K562 (cell line): ENCODE results near the gene CRY2. TPM values are rescaled to one million over a fixed set of nuclear protein-coding genes. Genes with fewer than 3 reads are reported as not detected.
A peak's percentile ranks its signal among the peaks of the same experiment; 100 is the strongest.

Experiments
- CAMTA2 ChIP-seq: fragments of 250-450 bp; sonication (Bioruptor Pico); conservative IDR thresholded peaks from 2 replicates; pipeline ENCODE4 v1.5.1; 2022
- CBX3 ChIP-seq, 2 experiments: IDR thresholded peaks; 1 replicate in 1 of 2; 2 replicates in 1 of 2; pipeline ENCODE4 v1.6.1; 2012; ENCODE audit warnings: inconsistent platforms in 2 of 2, low read length in 2 of 2, borderline replicate concordance in 1 of 2, control low read depth in 1 of 2
- FOXO4 ChIP-seq: fragments of 450-650 bp; formaldehyde crosslinking; IDR thresholded peaks from 2 replicates; pipeline ENCODE4 v1.4.0; 2020; ENCODE audit warnings: mild to moderate bottlenecking, moderate library complexity
- MGA ChIP-seq: fragments of 450-650 bp; IDR thresholded peaks from 2 replicates; pipeline ENCODE4 v1.6.1; 2016; ENCODE audit warnings: mild to moderate bottlenecking, moderate library complexity
- POLR2AphosphoS2 ChIP-seq: IDR thresholded peaks from 2 replicates; pipeline ENCODE4 v1.6.1; 2012; ENCODE audit warnings: low read length, improper control_type of control experiment
- POLR2AphosphoS5 ChIP-seq: IDR thresholded peaks from 2 replicates; pipeline ENCODE4 v1.6.1; 2011; ENCODE audit warnings: mild to moderate bottlenecking, low read depth, low read length, moderate library complexity; ENCODE audit not compliant: control insufficient read depth, insufficient read depth
- TAL1 ChIP-seq: fragments of 450-650 bp; IDR thresholded peaks from 2 replicates; pipeline ENCODE4 v1.6.1; 2016; ENCODE audit warnings: mild to moderate bottlenecking
- ZBTB34 ChIP-seq: fragments of 250-450 bp; sonication (Bioruptor Pico); IDR thresholded peaks from 2 replicates; pipeline ENCODE4 v1.8.0; 2021; ENCODE audit warnings: mild to moderate bottlenecking, moderate library complexity
- ZNF398 ChIP-seq: fragments of 250-450 bp; sonication (Bioruptor Pico); IDR thresholded peaks from 2 replicates; pipeline ENCODE4 v1.8.0; 2021; ENCODE audit warnings: moderate library complexity, mild to moderate bottlenecking, inconsistent platforms
- polyA plus RNA-seq, 8 experiments: library from polyadenylated mRNA; depleted of rRNA in 4 of 8; stranded (reverse) in 5 of 8; unstranded in 3 of 8; fragments of >200 nt; fragmentation: Nextera tagmentation in 2 of 8; fragmentation: Illumina TruSeq in 1 of 8; extraction: Ambion mirVana in 2 of 8; extraction: Trizol in 1 of 8; gene quantifications; 2 replicates each; pipeline versions ENCODE4 v1.2.1 to v1.2.3, GENCODE V29; 2011 to 2014; ENCODE audit warnings: inconsistent platforms in 1 of 8, missing spikeins in 1 of 8
- total RNA-seq, 7 experiments: library from RNA; depleted of rRNA in 6 of 7; stranded (reverse); fragments of >200 nt in 6 of 7; fragmentation: Illumina TruSeq in 2 of 7; extraction: Trizol in 2 of 7; gene quantifications; 2 replicates each; pipeline versions ENCODE4 v1.2.1 to v1.2.3, GENCODE V29; 2011 to 2021; ENCODE audit warnings: low replicate concordance in 1 of 7

Gene CRY2
- total and polyA plus RNA-seq, 9 of the 15 experiments (the other 6 are each of a cell fraction or from before 2014, with no cell fraction given): 2.3 to 23.9 (median 14.8) TPM

GRCh38 chr11:45846974-45847910, at the start of gene CRY2 (continued):
- TF ChIP-seq MGA: peak; percentile 90
- no peak; a peak in 1 of 3 replicates for TF ChIP-seq CBX3 (IDR thresholded peaks at IDR 0.05; ENCODE audit: borderline replicate concordance in 1 of 2, low read length in 2 of 2)
- TF ChIP-seq CAMTA2 (CRISPR knock-in tag): no peak
- no peak for TF ChIP-seq POLR2AphosphoS2
- no peak for TF ChIP-seq ZBTB34
- TF ChIP-seq TAL1: no peak
- TF ChIP-seq FOXO4 (CRISPR knock-in tag): no peak
- TF ChIP-seq ZNF398 (CRISPR knock-in tag): no peak
- peak; percentile 78 for TF ChIP-seq POLR2AphosphoS5
